Muscle layer of duodenum (tissue), 2 donors: ENCODE data around the gene VLDLR.

ENCODE experiments used
- H3K27ac ChIP-seq: one replicate; pipeline ENCODE4 v1.7.0; 2013; ENCODE audit warnings: mild to moderate bottlenecking, low read length
- H3K27me3 ChIP-seq: one replicate; pipeline ENCODE4 v1.7.0; 2013; ENCODE audit warnings: low read depth, mild to moderate bottlenecking, control low read depth, low read length
- H3K36me3 ChIP-seq, 2 donors: one replicate each; pipeline ENCODE4 v1.7.0; 2013; ENCODE audit warnings: low read length in 2 of 2, control low read depth in 1 of 2, mild to moderate bottlenecking in 1 of 2; ENCODE audit not compliant: insufficient read depth in 2 of 2, control insufficient read depth in 1 of 2
- H3K4me1 ChIP-seq, 2 donors: one replicate each; pipeline ENCODE4 v1.7.0; 2013; ENCODE audit warnings: low read length in 2 of 2, mild to moderate bottlenecking in 2 of 2, control low read depth in 1 of 2, moderate library complexity in 1 of 2; ENCODE audit not compliant: insufficient read depth in 2 of 2, control insufficient read depth in 1 of 2
- H3K4me3 ChIP-seq, 2 donors: one replicate each; pipeline ENCODE4 v1.7.0; 2013; ENCODE audit warnings: low read length in 2 of 2, low read depth in 1 of 2, mild to moderate bottlenecking in 1 of 2
- H3K9me3 ChIP-seq, 2 donors: one replicate each; pipeline ENCODE4 v1.7.0; 2013; ENCODE audit warnings: low read length in 2 of 2, control low read depth in 1 of 2, mild to moderate bottlenecking in 1 of 2; ENCODE audit not compliant: control insufficient read depth in 1 of 2
- donor health status: healthy.

The VLDLR gene

GRCh38 chr9:2621722-2622460 lies at the start of gene VLDLR:
VLDLR (plus strand) TSS chr9:2621787; CDS start chr9:2622190, 403 bp downstream.
- Histone ChIP-seq H3K9me3 (no peaks in the 10 kb centered on the region), H3K27me3 (peaks cover 5% of the 10 kb centered on the region), H3K4me1 (peaks cover 0 to 11% of the 10 kb centered on the region in 2 donors), H3K4me3 (peak within 1 kb of the TSS; percentile 37 to 77), H3K27ac (no peak within 1 kb of the TSS), H3K36me3 (no peaks in the 10 kb centered on the region)

GRCh38 chr9:2574203-2574602 lies 47.4 kb upstream of the VLDLR start:
- H3K36me3 ChIP-seq, result no peaks in the 10 kb centered on the region
- peaks cover 7 to 8% of the 10 kb centered on the region in 2 donors for H3K4me1 ChIP-seq
- H3K4me3 ChIP-seq, result no peak overlapping the region
- no peaks in the 10 kb centered on the region for H3K27me3 ChIP-seq
- no peak overlapping the region for H3K27ac ChIP-seq
- no peaks in the 10 kb centered on the region for H3K9me3 ChIP-seq

GRCh38 chr9:2576631-2577030 lies 45.0 kb upstream of the VLDLR start:
- Histone ChIP-seq H3K36me3 (no peaks in the 10 kb centered on the region), H3K27ac (no peak overlapping the region), H3K27me3 (no peaks in the 10 kb centered on the region), H3K4me1 (no peaks in the 10 kb centered on the region), H3K4me3 (no peak overlapping the region), H3K9me3 (no peaks in the 10 kb centered on the region)

GRCh38 chr9:2583308-2584013 lies 38.1 kb upstream of the VLDLR start:
- no peak overlapping the region for H3K4me3 ChIP-seq
- H3K9me3 ChIP-seq, result no peaks in the 10 kb centered on the region
- H3K4me1 ChIP-seq, result no peaks in the 10 kb centered on the region
- H3K27me3 ChIP-seq, result no peaks in the 10 kb centered on the region
- no peak overlapping the region for H3K27ac ChIP-seq
- H3K36me3 ChIP-seq, result no peaks in the 10 kb centered on the region

GRCh38 chr9:2591967-2592366 lies 29.6 kb upstream of the VLDLR start:
- H3K36me3 ChIP-seq, result no peaks in the 10 kb centered on the region
- peak overlapping the region in 1 of 2 donors; percentile 38 for H3K4me3 ChIP-seq
- no peak overlapping the region for H3K27ac ChIP-seq
- peaks cover 5 to 9% of the 10 kb centered on the region in 2 donors for H3K9me3 ChIP-seq
- no peaks in the 10 kb centered on the region for H3K27me3 ChIP-seq
- H3K4me1 ChIP-seq, result no peaks in the 10 kb centered on the region

GRCh38 chr9:2593744-2594143 lies 27.8 kb upstream of the VLDLR start:
- H3K4me1 ChIP-seq, result no peaks in the 10 kb centered on the region
- no peak overlapping the region for H3K4me3 ChIP-seq
- H3K36me3 ChIP-seq, result no peaks in the 10 kb centered on the region
- H3K27me3 ChIP-seq, result no peaks in the 10 kb centered on the region
- H3K27ac ChIP-seq, result no peak overlapping the region
- peaks cover 5 to 9% of the 10 kb centered on the region in 2 donors for H3K9me3 ChIP-seq

GRCh38 chr9:2595973-2596372 lies 25.6 kb upstream of the VLDLR start:
- H3K9me3 ChIP-seq, result peaks cover 5 to 9% of the 10 kb centered on the region in 2 donors
- H3K4me3 ChIP-seq, result no peak overlapping the region

GRCh38 chr9:2597483-2597882 lies 24.1 kb upstream of the VLDLR start:
- H3K27me3 ChIP-seq, result no peaks in the 10 kb centered on the region
- no peaks in the 10 kb centered on the region for H3K9me3 ChIP-seq
- no peaks in the 10 kb centered on the region for H3K36me3 ChIP-seq
- peaks cover 0 to 1% of the 10 kb centered on the region in 2 donors for H3K4me1 ChIP-seq
- no peak overlapping the region for H3K27ac ChIP-seq
- no peak overlapping the region for H3K4me3 ChIP-seq

More at GRCh38 chr9:2595973-2596372, 25.6 kb upstream of the VLDLR start:
- Histone ChIP-seq H3K4me1 (no peaks in the 10 kb centered on the region), H3K27ac (no peak overlapping the region), H3K27me3 (no peaks in the 10 kb centered on the region), H3K36me3 (no peaks in the 10 kb centered on the region)

- no peaks in the 10 kb centered on the region for H3K27me3 ChIP-seq
- no peak overlapping the region for H3K27ac ChIP-seq
- H3K4me1 ChIP-seq, result peaks cover 0 to 5% of the 10 kb centered on the region in 2 donors
- no peaks in the 10 kb centered on the region for H3K9me3 ChIP-seq
- H3K4me3 ChIP-seq, result no peak overlapping the region
- H3K36me3 ChIP-seq, result no peaks in the 10 kb centered on the region
These were observed 21.7 kb upstream of the VLDLR start for GRCh38 chr9:2599896-2600295.

- Histone ChIP-seq H3K4me1 (peaks cover 0 to 5% of the 10 kb centered on the region in 2 donors), H3K27me3 (no peaks in the 10 kb centered on the region), H3K9me3 (no peaks in the 10 kb centered on the region), H3K27ac (no peak overlapping the region), H3K36me3 (no peaks in the 10 kb centered on the region), H3K4me3 (no peak overlapping the region)
These were observed 21.3 kb upstream of the VLDLR start for GRCh38 chr9:2600307-2600706.

GRCh38 chr9:2601785-2602378 lies 19.7 kb upstream of the VLDLR start:
- Histone ChIP-seq H3K27ac (no peak overlapping the region), H3K9me3 (no peaks in the 10 kb centered on the region), H3K4me1 (peaks cover 0 to 5% of the 10 kb centered on the region in 2 donors), H3K27me3 (no peaks in the 10 kb centered on the region), H3K4me3 (no peak overlapping the region), H3K36me3 (no peaks in the 10 kb centered on the region)
